NCI-H69 (cell line): ENCODE results near the gene PPP1R27.

Experiments used
- DNase-seq: peaks from one replicate; lab custom pipeline; 2025; lab: John Stamatoyannopoulos, UW

Gene PPP1R27

GRCh38 chr17:81804559-81805399, 30.1 kb downstream of the PPP1R27 start:
- DNase-seq: no peak

- no peak for DNase-seq
Observed at GRCh38 chr17:81803728-81804558, 30.9 kb downstream of the PPP1R27 start, which contains the start of gene GCGR. TSS of gene GCGR (plus strand) at chr17:81804150. CDS start at chr17:81809019, 4,869 bp downstream.

- no peak for DNase-seq
Observed at GRCh38 chr17:81802856-81803643, 31.8 kb downstream of the PPP1R27 start.

- DNase-seq: no peak
Observed at GRCh38 chr17:81802048-81802758, 32.6 kb downstream of the PPP1R27 start.

GRCh38 chr17:81801327-81801726, 33.5 kb downstream of the PPP1R27 start:
- DNase-seq: no peak

GRCh38 chr17:81794509-81794908, 40.3 kb downstream of the PPP1R27 start:
- peak; percentile 56 for DNase-seq

- no peak for DNase-seq
Observed at GRCh38 chr17:81794074-81794476, 40.8 kb downstream of the PPP1R27 start.

- no peak for DNase-seq
Observed at GRCh38 chr17:81792675-81793615, 41.9 kb downstream of the PPP1R27 start.
